KBM-7 (cell line): ENCODE measurements around the gene ST3GAL3.

ENCODE experiments used
- DNase-seq: peaks from one replicate; pipeline ENCODE4 v3.0.0-alpha.2; 2015
- in situ Hi-C: fragments of 300-500 bp; cut with MboI; formaldehyde crosslinking; loops from 2 replicates; pipeline ENCODE4 v1.14.3; 2020; ENCODE audit warnings: low sequenced_read_pairs, low pct_unique_long_range_greater_than_20kb, mixed read lengths

Gene ST3GAL3

DNA sequence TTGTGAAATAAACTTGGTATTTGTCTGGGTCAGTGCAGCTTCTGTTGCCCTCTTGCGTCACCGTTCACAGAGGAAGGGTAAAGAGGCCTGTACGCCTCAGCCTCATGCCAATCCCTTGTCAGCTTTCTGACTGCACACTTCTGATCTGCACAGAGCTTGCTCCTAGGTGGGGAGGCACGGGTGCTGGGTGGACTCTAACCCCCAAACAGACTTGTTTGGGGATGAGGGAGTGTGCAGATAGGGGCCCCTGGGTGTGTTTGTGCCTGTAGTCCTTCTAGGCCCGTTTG lies 270.9 kb downstream of the ST3GAL3 start:
- no peak for DNase-seq
- in situ Hi-C loops, result no loop called here

DNA sequence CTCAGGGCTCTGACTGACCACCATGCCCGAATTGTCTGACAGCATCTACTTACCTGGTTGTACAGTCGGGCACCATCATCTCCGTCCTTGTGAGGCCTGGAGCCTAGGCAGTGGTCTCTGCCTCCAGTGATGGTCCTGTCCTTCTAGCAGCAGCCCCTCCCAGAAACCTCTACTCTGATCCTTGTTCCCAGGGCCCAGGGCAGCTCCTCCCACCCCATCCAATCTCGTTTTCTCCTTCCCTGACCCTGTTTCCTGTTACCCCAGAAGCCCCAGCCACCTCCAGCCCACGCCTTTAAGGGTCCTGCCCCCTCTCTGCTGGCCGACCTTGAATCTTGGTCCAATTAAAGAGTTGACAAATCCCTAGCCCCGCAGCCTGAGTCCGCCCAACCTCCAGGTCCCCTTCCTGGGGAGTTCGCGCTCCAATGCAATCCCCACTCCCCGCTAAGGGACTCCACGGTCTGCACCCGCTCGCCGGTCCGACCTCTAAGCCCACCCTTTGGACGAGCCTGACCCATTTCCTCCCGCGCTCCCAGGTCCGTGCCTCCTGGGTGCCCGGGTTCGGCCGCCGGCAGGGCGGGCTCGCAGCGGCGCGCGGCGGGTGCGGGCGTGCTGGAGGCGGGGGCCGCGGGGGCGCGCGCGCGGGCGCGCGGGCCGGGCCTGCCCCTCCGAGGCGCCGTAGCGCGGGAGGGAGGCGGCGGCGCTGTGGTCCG lies 271.4 kb downstream of the ST3GAL3 start, which contains the start of gene B4GALT2:
Gene B4GALT2, plus strand, starts transcription at position 660 of the 710 bp plus-strand sequence. CDS start 1,951 bp downstream, outside the sequence.
- in situ Hi-C loops, result no loop called here
- DNase-seq, result peak; percentile 41

DNA sequence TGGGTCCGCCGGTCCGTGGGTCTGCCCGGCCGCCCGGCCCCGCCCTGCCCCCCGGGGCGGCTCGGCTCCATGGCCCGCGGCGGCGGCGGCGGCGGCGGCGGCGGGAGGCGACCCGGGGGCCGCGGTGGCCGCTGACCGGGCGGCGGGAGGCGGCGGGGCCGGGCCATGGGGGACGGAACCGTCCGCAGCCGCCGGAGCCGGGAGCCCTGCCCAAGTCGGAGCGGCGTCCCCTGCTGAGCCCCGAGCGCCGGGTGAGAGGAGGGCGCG lies 271.9 kb downstream of the ST3GAL3 start:
- in situ Hi-C loops, result no loop called here

DNA sequence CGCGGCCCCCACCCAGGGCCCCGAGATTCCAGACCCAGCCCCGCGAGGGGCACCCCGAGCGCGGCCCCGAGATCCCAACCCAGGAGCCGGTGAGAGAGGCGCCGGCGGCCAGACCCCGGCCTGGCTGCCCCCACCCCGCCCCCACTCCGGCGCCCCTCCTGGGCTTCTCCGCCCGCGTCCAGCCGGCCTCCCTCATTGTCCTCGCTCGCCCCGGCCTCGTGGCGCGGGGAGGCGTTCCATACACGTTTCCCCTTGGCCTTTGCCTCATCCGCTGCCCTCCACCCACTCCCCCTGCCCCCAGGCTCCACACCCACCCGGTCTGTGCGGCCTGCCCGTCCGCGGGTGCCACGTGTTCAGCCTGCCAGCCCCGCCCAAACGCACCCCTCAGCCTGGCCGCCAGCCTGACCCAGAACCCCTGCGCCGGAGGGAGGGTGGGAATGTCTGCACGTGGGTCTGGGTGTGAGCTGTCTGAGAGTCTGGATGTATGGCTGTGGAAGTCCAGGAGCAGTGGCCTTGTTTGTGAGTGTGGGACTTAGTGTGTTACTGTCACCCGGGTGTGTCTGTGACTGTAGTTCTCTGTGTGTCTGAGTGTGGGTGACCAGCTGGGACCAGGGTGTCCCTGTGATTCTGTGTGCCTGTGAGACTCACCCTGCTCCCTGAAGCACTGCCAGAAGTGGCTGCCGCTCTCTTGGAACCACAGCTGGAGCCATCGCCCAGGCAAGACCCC lies 272.4 kb downstream of the ST3GAL3 start:
- peak; percentile 38 for DNase-seq
- in situ Hi-C loops, result no loop called here

More for the DNA sequence above, 271.9 kb downstream of the ST3GAL3 start:
- DNase-seq, result no peak

DNA sequence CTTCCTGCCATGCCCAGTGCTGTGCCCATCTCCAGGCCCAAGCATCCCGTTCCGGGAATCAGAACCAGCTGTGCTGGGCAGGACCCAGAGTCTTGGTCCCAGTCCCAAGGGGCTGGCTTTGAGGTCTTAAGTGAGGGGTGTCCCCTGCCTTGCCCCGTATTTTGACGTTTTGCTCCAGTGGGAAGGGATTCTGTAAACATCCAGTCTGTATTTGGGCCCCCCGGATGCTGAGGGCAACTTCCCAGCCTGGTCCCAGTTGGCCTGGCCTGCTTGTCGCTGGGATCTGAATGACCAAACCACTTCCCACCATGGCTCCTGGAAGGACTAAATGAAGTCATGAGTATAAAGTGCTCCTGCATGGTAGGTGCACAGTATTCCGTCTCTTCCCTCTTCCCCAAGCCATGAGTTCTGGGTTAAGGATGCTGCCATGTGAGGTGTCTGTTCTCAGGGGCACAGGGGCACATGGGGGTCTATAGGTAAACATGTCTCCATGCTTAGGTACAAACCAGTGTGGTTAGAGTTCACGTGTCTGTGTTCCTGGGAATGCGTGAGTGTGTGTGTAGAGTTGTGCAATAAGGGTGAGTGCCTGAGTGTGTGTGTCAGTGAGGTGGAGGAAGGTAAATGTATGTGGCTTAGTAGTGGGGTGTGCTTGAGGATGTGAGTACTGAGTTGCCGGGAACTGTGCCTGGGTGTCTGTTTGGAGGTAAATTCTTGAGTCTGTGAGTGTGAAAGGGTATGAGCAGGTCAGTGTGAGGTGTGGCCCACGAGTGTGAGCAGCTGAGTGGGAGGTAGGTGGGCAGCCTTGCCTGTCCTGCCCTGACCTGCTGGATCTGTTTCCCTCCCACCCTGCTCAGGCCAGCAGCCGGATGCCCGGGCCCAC lies 273.2 kb downstream of the ST3GAL3 start:
- in situ Hi-C loops, result no loop called here
- no peak for DNase-seq
